Globus pallidus (tissue), 1 donor: ENCODE measurements around the gene RHOV.
A peak's percentile ranks its signal among the peaks of the same experiment; 100 is the strongest.

Experiments
- DNase-seq: peaks from one replicate; pipeline ENCODE4 v3.0.0-alpha.2; 2015; ENCODE audit warnings: low spot score

Gene RHOV

DNA sequence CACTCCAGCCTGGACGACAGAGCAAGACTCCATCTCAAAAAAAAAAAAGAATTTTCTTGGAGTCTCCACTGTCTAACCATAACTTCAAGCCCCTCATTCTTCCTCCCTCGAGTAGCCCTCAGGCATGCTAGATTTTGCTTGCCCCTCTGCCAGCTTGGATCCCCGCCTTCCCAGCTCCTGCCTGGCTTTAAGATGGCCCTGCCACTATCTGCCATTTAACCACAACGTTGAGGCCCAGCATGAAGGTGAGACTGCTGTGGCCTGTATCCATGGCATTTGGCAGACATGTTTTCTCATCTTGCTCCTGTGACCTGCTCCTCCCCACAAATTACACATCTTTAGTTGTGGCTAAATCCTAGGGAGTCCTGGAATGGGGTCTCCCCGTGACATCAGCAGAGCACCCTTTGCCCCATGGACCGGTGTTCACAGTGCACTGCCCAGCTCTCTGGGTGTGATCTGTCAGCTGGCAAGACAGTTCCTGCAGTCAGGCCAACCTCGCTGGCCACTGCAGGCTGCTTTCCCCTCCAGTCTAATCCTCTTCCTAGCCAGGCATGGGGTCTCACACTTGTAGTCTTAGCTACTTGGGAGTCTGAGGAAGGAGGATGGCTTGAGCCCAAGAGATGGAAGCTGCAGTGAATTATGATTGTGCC lies 30.6 kb upstream of the RHOV start:
- DNase-seq, result no peak

- peak; percentile 55 for DNase-seq
These were observed 28.8 kb upstream of the RHOV start for GRCh38 chr15:40902605-40903561.

DNA sequence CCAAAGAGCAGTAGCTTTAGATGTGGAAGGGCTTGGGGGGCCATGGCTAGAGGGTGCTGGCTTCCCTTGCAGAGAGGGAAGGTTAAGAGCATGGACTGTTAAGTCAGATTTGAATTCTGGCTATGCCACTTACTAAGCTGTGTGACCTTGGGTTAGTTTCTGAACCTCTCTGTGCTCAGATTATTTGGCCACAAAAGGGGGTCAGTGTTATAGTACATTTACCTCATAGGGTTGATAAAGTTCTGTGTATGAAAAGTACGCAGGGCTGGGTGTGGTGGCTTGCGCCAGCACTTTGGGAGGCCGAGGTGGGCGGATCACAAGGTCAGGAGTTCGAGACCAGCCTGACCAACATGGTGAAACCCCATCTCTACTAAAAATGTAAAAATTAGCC lies 27.0 kb upstream of the RHOV start:
- no peak for DNase-seq

- no peak for DNase-seq
These were observed 26.4 kb upstream of the RHOV start for GRCh38 chr15:40900256-40901052.

DNA sequence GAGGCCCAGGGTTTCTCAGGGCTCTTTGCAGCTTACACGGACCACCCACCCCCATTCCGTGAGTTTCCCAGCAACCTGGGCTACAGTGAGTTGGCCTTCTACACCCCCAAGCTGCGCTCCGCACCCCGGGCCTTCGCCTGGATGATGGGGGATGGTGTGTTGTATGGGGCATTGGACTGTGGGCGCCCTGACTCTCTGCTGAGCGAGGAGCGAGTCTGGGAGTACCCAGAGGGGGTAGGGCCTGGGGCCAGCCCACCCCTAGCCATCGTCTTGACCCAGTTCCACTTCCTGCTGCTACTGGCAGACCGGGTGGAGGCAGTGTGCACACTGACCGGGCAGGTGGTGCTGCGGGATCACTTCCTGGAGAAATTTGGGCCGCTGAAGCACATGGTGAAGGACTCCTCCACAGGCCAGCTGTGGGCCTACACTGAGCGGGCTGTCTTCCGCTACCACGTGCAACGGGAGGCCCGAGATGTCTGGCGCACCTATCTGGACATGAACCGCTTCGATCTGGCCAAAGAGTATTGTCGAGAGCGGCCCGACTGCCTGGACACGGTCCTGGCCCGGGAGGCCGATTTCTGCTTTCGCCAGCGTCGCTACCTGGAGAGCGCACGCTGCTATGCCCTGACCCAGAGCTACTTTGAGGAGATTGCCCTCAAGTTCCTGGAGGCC lies 25.6 kb upstream of the RHOV start:
- no peak for DNase-seq

GRCh38 chr15:40894681-40895448 lies 20.8 kb upstream of the RHOV start:
- no peak for DNase-seq

DNA sequence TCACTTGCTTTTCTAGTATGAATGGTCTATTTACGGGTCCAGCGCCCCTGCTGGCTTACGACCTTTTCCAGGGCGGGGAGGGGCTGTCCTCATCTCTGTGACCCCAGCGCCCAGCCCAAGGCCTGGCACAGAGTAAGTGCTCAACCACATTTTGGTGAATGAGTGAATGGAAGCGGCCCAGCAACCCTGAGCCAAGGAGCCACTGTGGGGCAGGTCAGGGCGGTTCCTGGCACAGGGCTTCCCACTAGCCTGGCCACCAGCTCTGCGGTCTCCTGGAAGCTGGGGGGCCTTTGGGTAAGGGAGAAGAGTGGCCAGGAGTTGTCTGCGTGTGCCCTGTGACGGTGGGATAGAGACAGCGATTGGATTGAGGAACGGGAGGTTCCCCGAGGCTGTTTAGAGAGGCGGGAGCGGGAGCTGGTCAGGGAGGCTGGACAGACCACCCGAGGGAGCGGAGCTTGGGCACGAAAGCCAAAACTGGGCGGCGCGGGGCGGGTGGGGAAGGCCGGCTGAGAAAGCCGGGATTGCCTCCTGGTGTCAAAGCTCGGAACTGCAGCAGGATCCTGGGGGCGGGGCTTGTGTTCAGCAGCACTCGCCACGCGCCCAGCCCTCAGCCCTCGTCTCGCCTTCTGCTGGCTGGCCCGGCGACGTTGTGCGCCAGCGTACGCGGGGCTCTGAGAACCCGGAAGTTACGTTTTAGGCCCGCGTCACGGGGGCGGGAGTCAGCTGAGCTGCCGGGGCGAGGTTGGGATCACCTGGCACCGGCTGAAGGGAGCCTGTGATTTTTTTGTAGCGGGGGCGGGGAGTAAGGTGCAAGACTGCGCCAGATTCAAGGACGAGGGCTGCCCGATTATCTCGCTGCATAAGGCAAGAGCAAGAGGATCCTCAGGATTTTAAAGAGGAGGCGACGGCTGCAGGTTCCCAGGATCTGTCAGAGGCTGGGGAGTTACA lies 20.0 kb upstream of the RHOV start, which contains the start of gene VPS18:
Gene VPS18, plus strand, starts transcription at position 718 of the 948 bp plus-strand sequence. CDS start 319 bp downstream, outside the sequence.
- DNase-seq, result peak; percentile 97

DNA sequence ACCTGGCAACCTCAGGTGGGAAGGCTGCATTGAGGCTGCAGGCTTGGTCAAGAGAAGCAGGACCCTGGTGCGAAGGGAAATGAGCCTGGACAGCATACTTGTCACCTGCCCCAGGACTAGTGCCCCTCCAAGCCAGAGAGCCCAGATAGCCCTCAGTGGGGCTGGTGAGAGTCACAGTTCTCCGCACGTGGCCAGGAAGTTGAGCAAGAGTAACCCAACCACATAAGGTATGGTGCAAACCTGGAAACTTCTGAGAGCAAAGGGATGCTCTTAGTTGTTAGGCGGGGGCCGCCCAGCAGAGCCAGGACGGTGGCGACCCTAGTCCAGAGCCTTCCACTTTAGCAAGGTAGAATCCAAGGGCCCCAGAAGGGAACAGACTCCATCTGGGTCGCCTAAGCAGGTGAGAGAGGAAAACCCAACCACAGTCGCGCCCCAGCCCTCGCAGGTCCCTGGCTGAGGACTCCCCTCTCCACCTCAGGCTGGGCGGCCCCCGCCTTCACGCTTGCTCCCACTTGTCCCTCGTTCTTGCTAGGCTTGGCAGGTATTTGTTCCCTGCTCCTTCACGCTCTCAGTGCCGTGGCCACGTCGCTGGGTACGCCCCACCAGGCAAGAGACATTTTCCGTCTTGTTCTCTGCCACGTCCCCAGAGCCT lies 19.1 kb upstream of the RHOV start:
- no peak for DNase-seq

- no peak for DNase-seq
These were observed 18.5 kb upstream of the RHOV start for GRCh38 chr15:40892447-40893012.

DNA sequence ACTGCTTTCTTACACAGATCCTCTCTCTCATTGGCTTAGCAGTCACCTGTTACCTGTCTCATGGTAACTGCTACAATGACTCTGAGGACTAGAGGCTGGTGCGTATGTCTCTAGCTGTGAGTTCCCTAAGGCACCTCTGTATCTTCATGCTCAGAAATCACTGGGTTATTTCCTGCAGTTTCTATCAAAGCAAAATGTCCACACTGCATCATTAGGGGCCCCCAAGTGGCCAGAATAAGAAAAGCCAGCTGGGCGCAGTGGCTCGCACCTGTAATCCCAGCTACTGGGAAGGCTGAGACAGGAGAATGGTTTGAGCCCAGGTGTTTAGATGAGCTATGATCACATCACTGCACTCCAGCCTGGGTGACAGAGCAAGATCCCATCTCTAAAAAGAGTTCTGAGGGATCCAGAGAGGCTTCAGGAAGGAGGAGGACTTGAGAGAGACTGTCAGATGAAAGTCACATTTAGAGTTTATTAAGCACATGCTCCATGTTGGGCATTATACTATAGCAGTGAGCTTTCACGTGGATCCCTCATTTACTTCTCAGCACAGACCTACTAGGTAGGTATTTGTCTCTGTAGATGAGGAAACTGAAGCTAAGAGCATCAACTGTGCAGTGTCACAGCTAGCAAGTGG lies 17.9 kb upstream of the RHOV start:
- no peak for DNase-seq

GRCh38 chr15:40891138-40891537 lies 17.1 kb upstream of the RHOV start:
- DNase-seq, result no peak

GRCh38 chr15:40889112-40889511 lies 15.1 kb upstream of the RHOV start:
- DNase-seq, result no peak

- no peak for DNase-seq
These were observed 12.6 kb upstream of the RHOV start for GRCh38 chr15:40886586-40886985.

DNA sequence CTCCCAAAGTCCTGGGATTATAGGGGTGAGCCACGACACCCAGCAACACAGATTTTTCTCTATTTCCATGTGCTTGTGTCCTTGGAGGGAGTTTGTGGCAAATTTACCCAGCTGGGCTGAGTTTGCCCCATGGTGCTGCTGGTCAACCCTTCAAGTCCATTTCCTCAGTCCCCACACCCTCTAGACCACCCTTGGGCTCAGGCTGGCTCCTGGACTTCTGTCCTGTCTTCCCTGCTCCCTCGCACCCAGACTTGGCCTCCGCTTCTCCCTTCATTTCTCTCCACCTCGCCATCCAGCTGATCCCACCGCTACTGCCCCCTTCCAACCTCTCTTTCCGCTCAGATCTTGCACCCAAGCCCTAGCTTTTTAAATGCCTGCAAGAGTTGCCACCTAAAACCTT lies 7.3 kb upstream of the RHOV start:
- DNase-seq, result no peak

DNA sequence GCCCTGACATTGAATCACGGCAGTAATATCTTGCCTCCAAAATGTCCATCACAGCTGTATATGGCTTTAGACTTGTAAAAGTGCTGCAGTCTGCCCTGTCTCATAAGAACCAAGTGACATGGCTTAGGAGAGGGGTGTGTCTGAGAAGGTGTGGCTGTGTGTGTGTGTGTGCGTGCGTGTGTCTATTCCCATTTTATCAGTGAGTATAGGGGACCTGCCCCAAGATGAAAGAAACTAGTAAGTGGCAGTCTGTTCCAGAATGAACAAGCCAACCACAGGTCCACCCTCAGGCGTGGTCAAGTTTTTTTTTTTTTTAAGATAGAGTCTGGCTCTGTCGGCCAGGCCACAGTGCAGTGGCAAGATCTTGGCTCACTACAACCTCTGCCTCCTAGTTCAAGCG lies 5.6 kb upstream of the RHOV start:
- DNase-seq, result no peak

DNA sequence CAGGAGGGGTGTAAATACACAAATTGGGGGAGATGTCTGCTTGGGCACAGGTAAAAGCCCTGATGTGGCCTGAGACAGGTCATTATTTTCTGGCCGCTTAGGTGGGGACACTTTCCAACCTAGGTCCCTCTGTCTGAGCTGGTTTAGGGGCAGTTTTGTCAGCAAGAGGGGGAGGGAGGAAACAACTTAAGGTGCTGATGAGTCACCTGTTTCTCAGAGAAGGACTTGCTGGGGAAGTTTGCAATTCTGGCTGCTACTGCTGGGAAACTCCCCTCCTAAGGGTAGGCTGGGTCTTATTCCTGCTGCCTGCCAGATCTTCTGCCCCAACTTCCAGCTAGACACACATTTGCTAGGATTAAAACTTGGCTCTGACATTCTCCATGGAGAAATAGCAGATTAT lies 4.8 kb upstream of the RHOV start:
- no peak for DNase-seq

DNA sequence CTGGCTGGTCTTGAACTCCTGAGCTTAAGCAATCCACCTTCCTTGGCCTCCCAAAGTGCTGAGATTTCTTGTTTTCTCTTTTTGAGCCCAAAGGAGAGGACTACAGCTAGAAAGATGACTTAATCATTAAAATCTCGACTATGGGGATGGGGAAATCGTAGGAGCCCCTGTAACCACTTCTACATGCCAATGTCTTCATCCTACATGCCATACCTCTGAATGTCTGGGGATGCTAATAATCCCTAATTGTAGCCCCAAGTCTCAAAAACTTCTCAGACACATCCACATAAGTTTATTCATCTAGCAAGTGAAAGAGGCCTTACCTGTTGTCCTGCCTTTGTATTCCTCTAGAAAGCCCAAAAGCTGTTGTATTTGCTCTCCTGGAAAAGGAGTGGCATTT lies 3.7 kb upstream of the RHOV start:
- DNase-seq, result no peak

DNA sequence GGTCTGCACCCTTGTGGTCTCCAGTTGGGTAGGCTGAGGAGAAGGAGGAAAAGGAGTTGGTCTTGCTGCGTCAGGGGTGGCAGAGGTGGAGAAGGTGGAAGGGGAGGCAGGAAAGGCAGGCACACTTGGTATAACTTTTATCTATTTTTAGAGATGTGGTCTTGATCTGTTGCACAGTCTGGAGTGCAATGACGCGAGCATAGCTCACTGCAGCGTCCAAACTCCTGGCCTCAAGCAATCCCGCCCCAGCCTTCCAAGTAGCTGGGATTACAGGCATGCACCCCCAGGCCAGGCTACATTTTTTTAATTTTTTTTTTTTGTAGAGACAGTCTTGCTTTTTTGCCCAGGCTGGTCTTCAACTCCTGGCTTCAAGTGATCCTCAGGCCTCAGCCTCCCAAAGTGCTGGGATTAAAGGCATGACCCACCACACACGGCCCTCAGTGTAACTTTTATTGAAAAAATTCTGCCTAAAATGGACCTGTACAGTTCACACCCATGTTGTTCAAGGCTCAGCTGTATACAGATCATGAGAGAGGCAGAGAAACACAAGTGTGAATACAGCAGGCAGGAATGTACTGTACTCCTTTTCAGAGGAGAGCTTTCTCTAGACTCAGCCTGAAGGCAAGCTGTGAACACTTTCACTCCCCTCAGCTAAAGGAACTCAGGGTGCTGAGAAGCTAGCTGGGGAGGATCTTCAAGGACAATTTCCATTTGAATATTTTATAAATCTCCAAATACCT lies 2.1 kb upstream of the RHOV start:
- no peak for DNase-seq
